GM19099 (cell line): ENCODE results near the gene ADAD2.

Experiments used
- POLR2A ChIP-seq: IDR thresholded peaks from 3 replicates; pipeline ENCODE4 v1.6.1; 2011; ENCODE audit warnings: low read depth; ENCODE audit not compliant: insufficient read length; ENCODE audit errors: extremely low read depth

ADAD2 gene

DNA sequence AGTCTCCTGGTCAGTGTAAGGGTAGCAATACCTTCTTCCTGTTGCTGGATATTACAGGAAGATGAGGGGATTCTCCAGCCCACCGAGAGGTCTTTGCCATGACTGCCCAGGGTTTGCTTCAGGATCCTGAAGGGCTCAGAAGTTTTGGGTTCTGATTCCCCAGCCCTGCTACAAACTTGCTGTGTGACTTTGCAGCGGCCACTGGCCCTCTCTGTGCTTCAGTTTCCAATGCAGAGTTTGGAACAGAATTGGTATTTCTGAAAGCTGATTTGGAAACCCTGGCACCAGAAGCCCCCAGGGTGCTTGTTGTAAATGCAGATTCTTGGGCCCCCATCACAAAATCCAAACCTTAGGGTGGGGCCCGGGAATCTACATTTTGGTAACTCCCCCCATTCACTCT, 34.2 kb downstream of the ADAD2 start:
- TF ChIP-seq POLR2A: no peak

DNA sequence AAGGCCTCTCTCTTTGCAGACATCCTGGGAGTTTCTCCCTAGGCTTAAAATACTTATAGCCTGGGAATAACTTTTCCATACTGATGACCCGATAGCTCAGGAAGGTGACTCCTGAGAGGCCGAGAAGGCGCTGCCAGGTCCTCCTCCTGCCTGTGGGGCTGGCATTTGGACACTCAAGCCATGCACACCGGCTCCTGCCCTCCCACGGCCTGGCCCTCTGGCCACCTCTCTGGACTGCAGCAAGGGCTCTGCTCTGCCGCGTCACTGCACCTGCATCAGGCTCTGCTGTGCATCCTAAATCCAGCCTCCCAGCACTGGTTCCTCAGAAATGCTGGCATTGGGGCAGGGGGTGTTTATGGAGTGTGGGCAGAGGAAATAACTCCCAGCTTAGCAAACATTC, 34.6 kb downstream of the ADAD2 start:
- no peak for TF ChIP-seq POLR2A

DNA sequence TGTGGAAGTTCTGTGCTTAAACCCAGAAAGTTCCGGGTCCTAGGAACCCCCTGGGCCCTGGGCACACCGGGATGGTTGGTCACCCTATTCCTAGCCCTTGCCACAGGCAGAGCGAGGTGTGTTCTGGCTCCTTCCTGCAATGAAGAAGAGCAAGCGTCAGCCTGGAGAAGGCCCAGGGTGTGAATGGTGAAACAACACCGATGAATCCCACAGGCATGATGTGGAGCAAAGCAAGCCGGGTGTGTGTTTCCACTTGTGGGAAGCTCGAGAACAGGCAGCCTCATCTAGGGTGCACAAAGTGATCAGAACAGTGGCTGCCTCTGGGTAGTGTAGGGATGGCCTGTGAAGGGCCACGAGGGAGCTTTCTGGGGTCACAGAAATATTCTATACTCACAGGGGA, 35.1 kb downstream of the ADAD2 start:
- TF ChIP-seq POLR2A: no peak

DNA sequence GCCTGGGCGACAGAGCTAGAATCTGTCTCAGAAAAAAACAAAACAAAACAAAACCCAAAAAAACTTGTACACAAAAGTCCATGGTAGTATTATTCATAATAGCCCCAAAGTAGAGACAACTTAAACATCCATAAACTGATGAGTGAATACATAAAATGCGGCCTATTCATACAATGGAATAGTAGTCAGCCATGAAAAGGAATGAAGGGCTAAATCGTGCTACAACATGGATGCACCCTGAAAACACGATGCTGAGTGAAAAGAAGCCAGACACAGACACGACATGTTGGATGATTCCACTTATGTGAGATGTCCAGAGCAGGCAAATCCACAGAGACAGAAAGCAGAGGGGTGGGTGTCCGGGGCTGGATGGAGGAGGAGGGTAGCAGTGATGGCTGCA, 36.6 kb downstream of the ADAD2 start:
- TF ChIP-seq POLR2A: no peak

DNA sequence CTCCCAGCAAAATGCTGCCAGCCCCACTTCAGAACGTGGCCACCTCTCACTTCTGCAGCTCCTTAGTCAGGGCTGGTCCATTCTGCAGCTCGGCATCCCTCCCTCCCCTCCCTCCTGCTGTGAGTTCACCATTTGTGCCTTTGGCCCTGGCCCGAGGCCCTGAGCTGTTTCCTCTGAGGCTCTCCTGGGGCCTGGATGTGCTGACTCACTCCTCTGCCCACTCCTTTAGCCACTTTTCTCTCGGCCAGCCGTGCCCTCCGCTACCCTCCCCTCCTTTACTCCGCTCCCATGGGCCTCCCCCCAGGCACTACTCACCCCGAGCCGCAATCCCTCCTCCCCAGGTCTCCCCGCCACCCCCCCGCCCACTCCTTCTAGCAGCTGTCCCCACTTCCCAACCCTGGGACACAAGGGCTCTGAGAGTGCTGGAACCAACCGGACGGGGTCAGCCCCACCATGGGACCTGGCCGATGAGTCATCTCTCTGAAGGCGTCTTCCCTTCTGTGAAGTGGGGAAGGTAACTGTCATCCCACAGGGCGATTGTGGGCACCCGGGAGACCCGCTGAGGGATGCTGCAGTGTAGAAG, 37.4 kb downstream of the ADAD2 start:
- TF ChIP-seq POLR2A: no peak

DNA sequence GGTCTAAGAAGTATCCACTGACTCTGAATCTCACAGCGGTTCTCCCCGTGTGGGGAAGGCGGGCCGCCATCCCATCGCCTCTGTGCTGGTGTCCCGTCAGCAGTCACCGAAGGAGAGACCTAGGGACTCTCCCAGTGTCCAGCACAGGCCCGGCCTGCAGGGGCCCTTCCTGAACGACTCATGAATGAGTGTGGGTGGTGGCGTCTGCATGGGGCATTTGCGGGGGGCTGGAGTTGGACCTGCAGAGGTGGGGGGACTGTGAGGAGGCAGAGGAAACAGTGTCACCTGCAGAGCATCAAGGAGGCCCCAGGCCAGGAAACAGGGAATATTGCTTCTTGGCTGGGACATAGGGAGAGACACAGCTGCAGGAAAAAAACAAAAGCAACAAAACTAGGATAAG, 38.5 kb downstream of the ADAD2 start:
- TF ChIP-seq POLR2A: no peak

DNA sequence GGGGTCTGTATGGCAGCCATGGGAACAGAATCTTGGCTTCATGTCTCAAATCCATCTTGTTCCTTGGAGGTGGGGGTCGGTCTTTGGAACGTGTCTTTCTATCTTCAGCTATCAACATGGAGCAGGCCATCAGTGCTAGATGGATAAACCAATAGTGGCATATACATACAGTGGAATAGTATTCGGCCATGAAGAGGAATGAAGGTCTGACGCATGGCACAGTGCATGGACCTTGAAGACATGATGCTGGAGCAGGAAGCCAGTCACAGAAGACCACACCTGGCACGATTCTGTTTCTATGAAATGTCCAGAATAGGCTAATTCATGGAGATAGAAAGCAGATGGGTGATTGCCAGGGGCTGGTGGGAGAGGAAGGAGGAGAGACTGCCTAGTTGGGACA, 41.1 kb downstream of the ADAD2 start:
- TF ChIP-seq POLR2A: no peak

DNA sequence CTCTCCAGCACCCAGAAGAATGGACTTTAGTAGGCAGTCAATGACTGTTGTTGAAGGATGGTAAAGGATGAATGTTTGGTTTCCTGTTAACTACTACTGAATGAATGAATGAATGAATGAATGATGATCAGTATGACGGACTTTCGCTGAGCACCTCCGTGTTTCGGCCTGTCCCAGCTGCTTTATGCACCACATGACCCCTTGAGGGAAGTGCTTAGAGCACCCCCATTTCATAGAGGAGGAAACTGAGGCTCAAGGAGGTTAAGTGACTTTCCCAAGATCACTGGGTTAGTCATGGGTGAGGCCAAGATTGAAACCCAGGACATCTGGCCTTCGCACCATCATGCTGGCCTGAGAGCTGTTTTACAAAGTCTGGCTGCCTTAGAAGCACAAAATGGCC, 42.0 kb downstream of the ADAD2 start:
- no peak for TF ChIP-seq POLR2A

DNA sequence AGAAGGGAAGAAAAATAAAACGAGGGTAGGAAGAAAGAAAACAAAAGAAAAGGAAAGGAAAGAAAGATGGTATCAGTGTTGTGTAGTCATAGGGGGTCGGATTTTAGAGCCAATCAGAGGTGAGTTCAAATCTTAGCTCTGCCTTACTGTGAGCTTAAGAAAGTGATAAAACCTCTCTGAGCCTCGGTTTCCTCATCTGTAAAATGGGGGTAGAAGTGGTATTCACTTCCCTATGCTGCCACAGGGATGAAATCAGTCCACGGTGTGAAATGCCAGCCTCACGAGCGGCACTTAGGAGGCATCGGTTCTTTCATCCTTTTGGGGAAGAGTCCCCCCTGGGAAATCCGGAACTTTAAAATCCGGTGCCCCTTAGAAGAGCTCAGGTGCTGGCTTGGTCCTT, 42.8 kb downstream of the ADAD2 start:
- no peak for TF ChIP-seq POLR2A

DNA sequence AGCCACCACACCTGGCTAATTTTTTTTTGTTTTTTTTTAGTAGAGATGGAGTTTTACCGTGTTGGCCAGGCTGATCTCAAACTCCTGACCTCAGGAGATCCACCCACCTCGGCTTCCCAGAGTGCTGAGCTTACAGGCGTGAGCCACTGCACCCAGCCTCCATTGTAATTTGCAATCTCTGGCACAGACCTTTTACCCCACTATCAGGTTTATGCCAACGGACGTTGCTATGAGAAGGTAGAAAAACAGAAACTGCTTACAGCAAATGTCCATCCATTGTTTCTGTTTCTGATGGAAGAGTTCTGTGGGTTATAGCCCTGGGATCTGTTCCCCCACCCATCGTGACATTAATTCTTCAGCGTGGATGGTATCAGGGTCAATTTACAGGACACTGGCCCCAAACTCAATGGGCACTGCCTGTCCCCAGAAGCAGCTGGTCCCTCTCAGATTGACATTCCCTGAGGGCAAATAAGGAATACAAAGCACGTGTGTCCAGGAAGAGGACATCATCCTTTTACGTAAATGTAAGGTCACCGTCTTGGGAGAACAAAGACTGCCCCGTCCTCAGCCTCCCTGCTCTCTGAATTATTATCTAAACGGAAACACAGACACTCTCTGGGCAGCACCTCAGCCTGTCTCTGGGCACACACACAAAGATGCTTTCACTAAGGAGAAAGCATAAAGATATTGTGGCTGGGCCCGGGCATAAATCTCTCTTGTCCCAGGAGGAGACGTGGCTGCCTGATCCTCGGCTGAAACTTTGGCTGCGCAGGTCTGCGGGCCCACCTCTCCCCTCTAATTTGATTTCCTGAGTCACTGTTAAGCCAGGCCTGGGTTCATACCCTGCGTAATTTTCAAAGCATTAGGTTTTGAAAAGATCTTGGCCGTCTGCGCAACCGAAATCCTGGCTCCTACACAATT, 43.6 kb downstream of the ADAD2 start:
- no peak for TF ChIP-seq POLR2A

DNA sequence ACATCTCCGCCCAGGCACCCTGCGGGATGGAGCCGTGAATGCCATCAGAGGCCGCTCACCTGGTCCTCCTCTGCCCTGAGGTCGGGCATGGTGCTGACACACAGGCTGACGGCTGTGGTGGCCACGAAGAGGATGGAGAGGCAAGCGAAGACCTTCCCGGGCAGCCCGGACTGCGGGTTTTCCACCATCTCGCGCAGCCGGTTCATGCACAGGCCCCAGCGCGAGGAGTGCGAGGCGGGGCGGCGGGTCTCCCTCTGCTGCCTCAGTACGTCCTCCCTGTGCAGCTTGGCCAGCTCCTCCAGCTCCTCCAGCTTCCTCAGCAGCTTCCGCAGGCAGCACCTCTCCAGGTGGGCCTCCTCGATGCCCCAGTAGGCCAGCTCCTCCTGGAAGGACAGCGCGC, 45.7 kb downstream of the ADAD2 start:
- TF ChIP-seq POLR2A: no peak

DNA sequence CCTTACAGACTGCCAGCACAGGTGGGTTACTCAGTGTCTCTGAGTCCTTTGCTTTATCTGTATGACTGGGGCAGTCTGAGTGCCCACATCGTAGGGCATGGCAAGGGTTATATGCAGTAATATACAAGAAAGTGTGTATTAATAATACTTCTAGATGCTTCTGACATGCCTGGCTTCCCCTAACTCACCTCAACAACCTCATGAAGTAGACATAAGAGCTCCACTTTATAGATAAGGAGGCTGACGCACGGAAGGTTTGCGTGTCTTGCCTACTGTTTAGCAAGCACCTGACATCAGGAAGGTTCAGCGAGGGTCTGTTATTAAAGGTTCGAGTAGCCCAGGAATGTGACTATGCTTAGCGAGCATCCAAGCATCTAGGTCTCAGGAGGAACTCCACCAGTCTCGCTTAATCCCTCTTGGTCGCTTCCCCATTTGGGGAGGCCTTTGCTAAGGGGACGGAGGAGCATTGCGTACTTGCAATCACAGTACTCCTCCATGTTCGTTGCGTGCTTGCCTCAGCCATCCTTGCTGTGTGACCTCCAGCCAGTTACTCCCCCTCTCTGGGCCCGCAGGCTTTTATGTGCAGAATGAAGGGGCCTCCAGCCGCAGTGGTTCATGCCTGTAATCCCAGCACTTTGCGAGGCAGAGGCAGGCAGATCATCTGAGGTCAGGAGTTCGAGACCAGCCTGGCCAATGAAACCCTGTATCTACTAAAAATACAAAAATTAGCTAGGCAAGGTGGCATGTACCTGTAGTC, 47.2 kb downstream of the ADAD2 start:
- TF ChIP-seq POLR2A: no peak

DNA sequence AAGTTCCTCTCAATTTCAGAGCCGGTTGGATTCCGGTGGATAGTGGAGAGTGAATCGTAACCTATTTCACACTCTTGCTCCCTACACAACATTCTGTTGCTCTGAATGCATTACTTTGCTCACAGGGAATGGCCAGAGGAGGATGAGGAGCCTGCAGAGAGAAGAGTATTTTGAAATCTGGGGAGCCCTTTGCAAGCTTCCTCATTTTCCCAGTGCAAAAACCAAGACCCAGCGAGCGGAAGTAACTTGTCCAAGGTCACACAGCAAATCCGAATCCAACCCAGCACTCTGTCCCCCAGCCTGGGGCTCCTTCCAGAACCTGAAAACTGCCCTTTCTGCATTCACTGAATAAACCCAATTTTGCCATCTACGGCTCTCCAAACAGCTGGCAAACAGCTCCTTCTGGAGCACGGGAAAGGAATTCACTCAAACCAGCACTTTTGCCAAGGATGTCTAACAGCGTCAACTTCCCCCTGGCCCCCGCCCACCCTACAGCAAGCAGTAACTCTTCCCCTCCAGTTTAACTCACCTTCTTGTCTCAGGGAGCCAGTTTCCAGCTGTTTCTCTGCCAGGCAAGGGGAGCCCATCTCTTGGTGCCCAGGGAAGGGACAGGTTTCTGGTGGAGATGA, 48.3 kb downstream of the ADAD2 start:
- TF ChIP-seq POLR2A: no peak

DNA sequence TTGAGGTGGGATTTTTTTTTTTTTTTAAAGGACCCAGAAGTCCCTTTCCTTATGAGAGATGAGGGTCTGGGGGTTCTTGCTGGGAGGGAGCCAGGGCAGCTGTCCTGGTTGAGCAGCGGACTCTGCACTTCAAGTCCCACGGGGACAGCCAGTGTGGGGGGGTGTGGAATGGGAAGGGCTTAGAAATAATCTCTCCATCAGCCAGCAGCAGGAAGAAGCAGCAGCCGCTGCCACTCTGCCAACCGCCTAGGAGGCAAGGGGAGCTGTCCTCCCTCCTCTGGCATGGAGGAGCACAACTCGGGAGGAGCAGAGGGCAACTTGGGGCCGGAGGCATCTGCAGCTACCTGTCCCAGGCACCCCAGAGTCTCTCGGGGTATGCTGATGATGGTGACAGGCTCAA, 49.0 kb downstream of the ADAD2 start, which contains the start of gene KCNG4:
KCNG4 (minus strand) TSS at position 104 of the 400 bp plus-strand sequence. CDS start 2,527 bp downstream, outside the sequence.
- no peak for TF ChIP-seq POLR2A

DNA sequence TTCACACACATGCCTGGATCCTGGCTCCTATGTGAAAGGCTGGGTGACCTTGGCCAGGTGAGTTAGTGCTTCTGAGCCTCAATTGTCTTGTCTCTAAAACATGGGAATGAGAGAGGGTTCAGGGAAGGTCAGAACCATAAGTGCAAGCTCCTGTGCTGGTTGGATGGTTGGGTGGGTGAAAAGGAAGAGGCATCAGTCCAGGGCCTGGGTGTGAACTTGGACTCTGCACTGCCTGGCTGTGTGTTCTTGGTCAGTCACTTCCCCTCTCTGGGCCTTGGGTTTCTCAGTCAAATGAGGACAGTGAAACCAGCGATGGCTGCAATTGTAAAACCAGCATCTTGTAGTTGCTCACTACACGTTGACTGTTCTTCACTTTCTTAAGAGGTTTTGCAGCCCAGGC, 49.5 kb downstream of the ADAD2 start:
- no peak for TF ChIP-seq POLR2A
